ENCODE results near the gene GSE1.

DNA sequence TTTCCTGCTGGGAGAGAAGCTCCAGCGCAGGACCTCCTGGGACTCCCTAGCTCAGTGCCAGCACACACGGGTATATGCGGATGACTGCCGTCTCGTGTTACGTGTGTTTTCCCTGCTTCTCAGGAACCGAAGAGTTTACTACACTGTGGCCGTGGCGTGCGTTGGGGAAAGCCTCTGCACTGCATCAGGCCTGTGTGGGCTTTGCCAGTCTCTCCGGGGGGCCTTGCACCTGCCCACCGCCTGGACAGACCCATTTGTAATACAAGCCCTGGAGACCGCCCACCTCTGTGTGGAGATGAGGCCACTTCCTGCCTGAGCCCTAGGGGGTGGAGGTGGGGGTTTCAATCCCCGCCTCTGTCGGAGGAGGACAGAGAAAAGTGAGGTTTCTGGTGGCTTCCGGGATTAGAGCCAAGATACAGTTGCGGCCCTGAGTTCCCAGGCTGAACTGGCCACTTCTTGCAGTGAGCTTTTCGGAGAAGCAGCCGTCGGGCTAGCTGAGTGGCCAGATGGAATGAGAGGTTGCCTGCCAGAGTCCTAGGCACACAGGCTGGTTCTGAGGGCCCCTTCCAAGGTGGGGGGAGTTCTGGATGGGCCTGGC is 43.4 kb upstream of the GSE1 start:
- TF ChIP-seq CTCF (IDR thresholded peaks at IDR 0.05) (no peak), POLR2A (IDR thresholded peaks at IDR 0.05) (no peak)

All from thyroid gland (tissue), 4 donors.